ENCODE results near the gene SPOP. TPM values are rescaled to one million over a fixed set of nuclear protein-coding genes. Genes with fewer than 3 reads are reported as not detected.

The SPOP gene
- total and polyA plus RNA-seq, 3 experiments from 2014 or later: 74.8 to 101 (median 75.1) TPM

DNA sequence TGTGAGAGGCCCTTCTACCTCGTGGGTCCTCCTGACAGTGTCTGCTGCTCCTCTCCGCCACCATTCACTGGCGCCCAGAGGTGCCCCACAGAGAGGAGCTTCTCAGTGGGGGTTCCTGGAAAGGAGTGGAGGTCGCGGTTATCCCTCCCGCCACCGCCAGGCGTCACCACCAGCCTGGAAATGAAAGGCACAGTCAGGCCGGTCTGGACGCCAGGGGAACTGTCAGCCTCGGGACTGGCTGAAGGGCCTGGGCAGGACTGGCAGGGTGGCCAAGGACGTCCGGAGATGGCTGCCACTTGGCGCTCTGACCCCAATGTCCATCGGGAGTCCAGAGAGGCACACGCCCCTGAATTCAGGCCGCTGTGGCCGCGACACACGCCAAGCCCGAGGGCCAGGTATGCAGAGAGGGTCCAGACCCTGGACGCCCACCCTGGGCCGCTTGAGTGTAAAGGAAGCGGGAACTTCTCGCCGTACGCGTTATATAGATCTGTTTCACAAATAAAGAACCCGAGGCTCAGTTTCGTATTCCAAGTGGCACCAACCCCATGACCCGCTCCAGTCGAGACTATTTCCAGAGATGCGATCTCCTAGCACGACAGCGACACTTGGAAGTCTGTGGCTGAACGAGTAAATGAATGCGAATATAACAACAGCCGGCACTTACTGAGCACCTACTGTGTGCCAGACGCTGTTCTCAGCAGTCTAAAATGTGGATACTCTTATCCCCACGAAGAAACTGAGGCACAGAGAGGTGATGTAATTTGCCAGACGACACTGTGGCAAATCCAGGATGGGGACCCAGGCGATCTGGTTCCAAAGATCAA is 109.8 kb downstream of the SPOP start:
- no peaks in the 10 kb centered on the region for H3K9me3 Mint-ChIP-seq
- H3K27me3 Mint-ChIP-seq: peaks cover 18 to 23% of the 10 kb centered on the region in 2 donors
- no peaks in the 10 kb centered on the region for H3K9me3 ChIP-seq (ENCODE audit: low read length)
- ChIA-PET POLR2A (interaction anchor here (0.5 to 0.8 kb wide), 3 partner anchors 128 to 301 kb away, joined by 3 to 7 read pairs (median 5); no protein-coding TSS in a partner anchor), CTCF (interaction anchor here (0.7 to 8.8 kb wide), 12 partner anchors 12 to 526 kb away, joined by 3 to 169 read pairs (median 4); no protein-coding TSS in a partner anchor)
- peaks cover 16% of the 10 kb centered on the region for H3K4me1 ChIP-seq (ENCODE audit: insufficient read depth, low read length)
- no peaks in the 10 kb centered on the region for H3K36me3 Mint-ChIP-seq
- no peak overlapping the region for H3K27ac ChIP-seq (ENCODE audit: low read depth, low read length)
- no peaks in the 10 kb centered on the region for H3K27me3 ChIP-seq (ENCODE audit: insufficient read depth, low read length, poor library complexity, severe bottlenecking)
- peaks cover 13 to 24% (median 17%) of the 10 kb centered on the region in 3 donors for H3K4me1 Mint-ChIP-seq
- peak overlapping the region; percentile 59 for H3K4me3 ChIP-seq (ENCODE audit: low read length)
- H3K4me3 Mint-ChIP-seq: peak overlapping the region; percentile 48 to 79 (median 66)
- DNase-seq: peak; percentile 69 to 84 (median 75)
- H3K36me3 ChIP-seq (ENCODE audit: insufficient read depth, low read length): no peaks in the 10 kb centered on the region
- peak overlapping the region in 4 of 8 donors; percentile 11 to 50 (median 32) for H3K27ac Mint-ChIP-seq

GRCh38 chr17:49567104-49567521 is 110.8 kb downstream of the SPOP start:
- Mint-ChIP-seq H3K36me3 (no peaks in the 10 kb centered on the region), H3K4me3 (peak overlapping the region in 2 of 7 donors; percentile 49 to 65), H3K27me3 (peaks cover 17 to 18% of the 10 kb centered on the region in 2 donors), H3K4me1 (peaks cover 13 to 24% (median 17%) of the 10 kb centered on the region in 3 donors), H3K9me3 (no peaks in the 10 kb centered on the region), H3K27ac (no peak overlapping the region)
- peaks cover 16% of the 10 kb centered on the region for H3K4me1 ChIP-seq (ENCODE audit: insufficient read depth, low read length)
- H3K4me3 ChIP-seq (ENCODE audit: low read length): no peak overlapping the region
- ChIA-PET POLR2A (interaction anchor here (0.5 kb wide), 1 partner anchor 300 kb away, joined by 5 read pairs; no protein-coding TSS in a partner anchor), CTCF (interaction anchor here (0.6 to 8.8 kb wide), 12 partner anchors 11 to 1424 kb away, joined by 3 to 169 read pairs (median 4); no protein-coding TSS in a partner anchor)
- H3K27me3 ChIP-seq (ENCODE audit: insufficient read depth, low read length, poor library complexity, severe bottlenecking): no peaks in the 10 kb centered on the region
- no peaks in the 10 kb centered on the region for H3K36me3 ChIP-seq (ENCODE audit: insufficient read depth, low read length)
- H3K9me3 ChIP-seq (ENCODE audit: low read length): no peaks in the 10 kb centered on the region
- H3K27ac ChIP-seq (ENCODE audit: low read depth, low read length): no peak overlapping the region
- DNase-seq: no peak

GRCh38 chr17:49566668-49567071 is 111.2 kb downstream of the SPOP start:
- no peak overlapping the region for H3K4me3 ChIP-seq (ENCODE audit: low read length)

DNA sequence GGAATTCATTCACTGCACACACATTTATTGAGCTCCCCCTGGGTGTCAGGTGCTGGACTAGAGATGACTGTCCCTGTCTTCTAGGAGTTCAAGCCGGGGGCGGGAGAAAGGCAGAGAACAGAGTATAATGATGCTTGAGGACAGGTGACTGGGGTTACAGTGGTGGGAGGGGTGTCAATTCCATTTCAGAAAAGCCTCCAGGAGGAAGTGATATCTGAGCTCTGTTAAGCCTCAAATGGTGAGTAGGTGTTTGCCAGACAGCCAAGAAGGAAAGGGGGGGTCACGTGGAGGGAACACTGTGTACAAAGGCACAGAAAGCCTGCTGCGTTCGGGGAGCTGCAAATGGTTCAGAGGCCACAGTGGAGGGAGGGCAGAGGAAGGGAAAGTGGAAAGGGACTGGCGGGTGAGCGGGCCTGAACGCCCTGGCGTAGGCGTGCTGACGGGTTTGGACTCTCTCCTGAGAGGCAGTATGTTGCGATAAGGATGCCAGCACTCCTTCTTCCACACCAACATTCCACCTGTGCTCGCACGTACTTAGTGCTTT is 111.9 kb downstream of the SPOP start:
- H3K9me3 Mint-ChIP-seq: no peaks in the 10 kb centered on the region
- no peak for DNase-seq
- Histone ChIP-seq H3K36me3 (ENCODE audit: insufficient read depth, low read length) (no peaks in the 10 kb centered on the region), H3K4me1 (ENCODE audit: insufficient read depth, low read length) (peaks cover 16% of the 10 kb centered on the region), H3K27ac (ENCODE audit: low read depth, low read length) (no peak overlapping the region), H3K4me3 (ENCODE audit: low read length) (no peak overlapping the region), H3K9me3 (ENCODE audit: low read length) (no peaks in the 10 kb centered on the region), H3K27me3 (ENCODE audit: insufficient read depth, low read length, poor library complexity, severe bottlenecking) (no peaks in the 10 kb centered on the region)
- peaks cover 15 to 16% of the 10 kb centered on the region in 2 donors for H3K27me3 Mint-ChIP-seq
- no peak overlapping the region for H3K4me3 Mint-ChIP-seq
- CTCF ChIA-PET: interaction anchor here (0.9 to 7.1 kb wide), 5 partner anchors 8 to 432 kb away, joined by 3 to 49 read pairs (median 6); no protein-coding TSS in a partner anchor
- peaks cover 13 to 21% (median 17%) of the 10 kb centered on the region in 3 donors for H3K4me1 Mint-ChIP-seq
- H3K27ac Mint-ChIP-seq: peak overlapping the region in 2 of 8 donors; percentile 3 to 67
- POLR2A ChIA-PET: no interaction called here
- no peaks in the 10 kb centered on the region for H3K36me3 Mint-ChIP-seq

More at GRCh38 chr17:49566668-49567071, 111.2 kb downstream of the SPOP start:
- H3K4me1 Mint-ChIP-seq: peaks cover 13 to 24% (median 17%) of the 10 kb centered on the region in 3 donors
- Histone ChIP-seq H3K4me1 (ENCODE audit: insufficient read depth, low read length) (peaks cover 16% of the 10 kb centered on the region), H3K27me3 (ENCODE audit: insufficient read depth, low read length, poor library complexity, severe bottlenecking) (no peaks in the 10 kb centered on the region), H3K9me3 (ENCODE audit: low read length) (no peaks in the 10 kb centered on the region), H3K36me3 (ENCODE audit: insufficient read depth, low read length) (no peaks in the 10 kb centered on the region), H3K27ac (ENCODE audit: low read depth, low read length) (no peak overlapping the region)
- peak overlapping the region in 2 of 7 donors; percentile 49 to 65 for H3K4me3 Mint-ChIP-seq
- H3K27me3 Mint-ChIP-seq: peaks cover 15 to 18% of the 10 kb centered on the region in 2 donors
- no peaks in the 10 kb centered on the region for H3K36me3 Mint-ChIP-seq
- H3K9me3 Mint-ChIP-seq: no peaks in the 10 kb centered on the region
- ChIA-PET POLR2A (no interaction called here), CTCF (interaction anchor here (0.6 to 8.8 kb wide), 7 partner anchors 10 to 1423 kb away, joined by 4 to 169 read pairs (median 9); no protein-coding TSS in a partner anchor)
- no peak for DNase-seq
- no peak overlapping the region for H3K27ac Mint-ChIP-seq

DNA sequence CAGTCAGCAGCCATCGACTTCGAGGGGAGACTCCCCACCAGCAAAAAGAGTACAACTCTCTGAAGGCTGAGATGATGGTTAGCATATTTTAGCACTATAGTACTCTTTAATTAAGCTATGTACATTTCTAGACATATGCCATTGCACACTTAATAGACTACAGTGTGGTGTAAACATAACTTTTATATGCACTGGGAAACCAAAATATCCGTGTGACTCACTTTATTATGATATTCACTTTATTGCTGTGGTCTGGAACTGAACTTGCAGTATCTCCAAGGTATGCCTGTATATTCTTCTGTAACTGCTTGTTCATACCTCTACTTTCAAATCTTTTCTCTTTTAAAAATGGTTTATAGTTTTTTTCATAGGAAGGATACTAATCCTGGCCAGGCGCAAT is 113.3 kb downstream of the SPOP start:
- Histone ChIP-seq H3K4me3 (ENCODE audit: low read length) (no peak overlapping the region), H3K9me3 (ENCODE audit: low read length) (no peaks in the 10 kb centered on the region), H3K36me3 (ENCODE audit: insufficient read depth, low read length) (no peaks in the 10 kb centered on the region), H3K27me3 (ENCODE audit: insufficient read depth, low read length, poor library complexity, severe bottlenecking) (no peaks in the 10 kb centered on the region), H3K4me1 (ENCODE audit: insufficient read depth, low read length) (peaks cover 7% of the 10 kb centered on the region), H3K27ac (ENCODE audit: low read depth, low read length) (no peak overlapping the region)
- ChIA-PET POLR2A (interaction anchor here (0.6 kb wide), 1 partner anchor 20 kb away, joined by 6 read pairs; no protein-coding TSS in a partner anchor), CTCF (interaction anchor here (1.7 to 7.1 kb wide), 3 partner anchors 9 to 433 kb away, joined by 6 to 49 read pairs (median 13); no protein-coding TSS in a partner anchor)
- H3K4me1 Mint-ChIP-seq: peaks cover 10 to 17% (median 11%) of the 10 kb centered on the region in 3 donors
- no peak overlapping the region for H3K4me3 Mint-ChIP-seq
- no peak for DNase-seq
- no peak overlapping the region for H3K27ac Mint-ChIP-seq
- H3K27me3 Mint-ChIP-seq: peaks cover 13% of the 10 kb centered on the region in 2 donors
- no peaks in the 10 kb centered on the region for H3K36me3 Mint-ChIP-seq
- no peaks in the 10 kb centered on the region for H3K9me3 Mint-ChIP-seq

- Histone ChIP-seq H3K36me3 (ENCODE audit: insufficient read depth, low read length) (no peaks in the 10 kb centered on the region), H3K9me3 (ENCODE audit: low read length) (no peaks in the 10 kb centered on the region), H3K27ac (ENCODE audit: low read depth, low read length) (no peak overlapping the region), H3K4me1 (ENCODE audit: insufficient read depth, low read length) (peaks cover 14% of the 10 kb centered on the region), H3K27me3 (ENCODE audit: insufficient read depth, low read length, poor library complexity, severe bottlenecking) (no peaks in the 10 kb centered on the region), H3K4me3 (ENCODE audit: low read length) (no peak overlapping the region)
- CTCF ChIA-PET: interaction anchor here (0.7 to 4.3 kb wide), 19 partner anchors 8 to 440 kb away, joined by 3 to 85 read pairs (median 6); partner anchors contain the start of genes DLX3 and NGFR
- Mint-ChIP-seq H3K27me3 (peaks cover 1 to 9% of the 10 kb centered on the region in 2 donors), H3K9me3 (no peaks in the 10 kb centered on the region), H3K4me3 (no peak overlapping the region), H3K36me3 (no peaks in the 10 kb centered on the region), H3K4me1 (peaks cover 5 to 10% (median 10%) of the 10 kb centered on the region in 3 donors), H3K27ac (peak overlapping the region in 1 of 8 donors; percentile 1)
- POLR2A ChIA-PET: no interaction called here
- DNase-seq: peak in 1 of 5 donors; percentile 20
Observed at GRCh38 chr17:49557312-49558024, 120.4 kb downstream of the SPOP start.

GRCh38 chr17:49556223-49556943 is 121.5 kb downstream of the SPOP start:
- no peak overlapping the region for H3K27ac Mint-ChIP-seq
- H3K4me3 Mint-ChIP-seq: no peak overlapping the region
- CTCF ChIA-PET: interaction anchor here (0.6 to 4.3 kb wide), 48 partner anchors 9 to 506 kb away, joined by 3 to 85 read pairs (median 4); partner anchors contain the start of genes DLX3, NGFR, PHB1 and SLC35B1
- H3K27me3 Mint-ChIP-seq: peaks cover 1 to 9% of the 10 kb centered on the region in 2 donors
- no peaks in the 10 kb centered on the region for H3K36me3 ChIP-seq (ENCODE audit: insufficient read depth, low read length)
- H3K9me3 ChIP-seq (ENCODE audit: low read length): no peaks in the 10 kb centered on the region
- no peaks in the 10 kb centered on the region for H3K27me3 ChIP-seq (ENCODE audit: insufficient read depth, low read length, poor library complexity, severe bottlenecking)
- no peaks in the 10 kb centered on the region for H3K9me3 Mint-ChIP-seq
- no peak overlapping the region for H3K4me3 ChIP-seq (ENCODE audit: low read length)
- H3K4me1 ChIP-seq (ENCODE audit: insufficient read depth, low read length): peaks cover 14% of the 10 kb centered on the region
- peak; percentile 72 to 84 (median 75) for DNase-seq
- no peaks in the 10 kb centered on the region for H3K36me3 Mint-ChIP-seq
- peaks cover 5 to 10% (median 10%) of the 10 kb centered on the region in 3 donors for H3K4me1 Mint-ChIP-seq
- no peak overlapping the region for H3K27ac ChIP-seq (ENCODE audit: low read depth, low read length)
- POLR2A ChIA-PET: no interaction called here
